NCI-H345 (cell line): Measurements from ENCODE around the gene RPS29.

ENCODE experiments used
- DNase-seq: peaks from one replicate; lab custom pipeline; 2025; lab: John Stamatoyannopoulos, UW

Gene RPS29

GRCh38 chr14:49550286-49551184, 35.6 kb downstream of the RPS29 start:
- peak; percentile 17 for DNase-seq

- no peak for DNase-seq
Measured at GRCh38 chr14:49549881-49550280, 36.3 kb downstream of the RPS29 start.

- no peak for DNase-seq
Measured at GRCh38 chr14:49549446-49549845, 36.7 kb downstream of the RPS29 start.

DNA sequence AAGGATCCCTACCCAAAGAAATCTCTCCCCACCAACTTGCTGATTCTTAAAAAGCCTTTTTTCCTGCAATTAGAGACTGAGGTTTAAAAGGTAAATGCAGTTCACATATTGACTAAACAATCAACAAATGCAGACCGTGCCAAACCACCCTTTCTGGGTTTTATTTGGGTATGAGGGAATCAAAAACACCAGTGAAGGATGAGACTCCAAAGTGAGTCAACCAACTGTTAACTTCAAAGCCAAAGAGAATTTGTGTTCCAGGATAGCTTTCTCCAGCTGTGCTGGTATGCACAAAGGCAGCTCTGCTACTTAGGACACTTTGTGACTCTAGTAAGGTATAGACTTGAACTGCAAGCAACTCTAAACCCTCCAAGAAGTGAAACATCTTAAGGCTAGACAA, 39.4 kb downstream of the RPS29 start:
- no peak for DNase-seq

GRCh38 chr14:49545716-49546115, 40.5 kb downstream of the RPS29 start:
- DNase-seq, result no peak

DNA sequence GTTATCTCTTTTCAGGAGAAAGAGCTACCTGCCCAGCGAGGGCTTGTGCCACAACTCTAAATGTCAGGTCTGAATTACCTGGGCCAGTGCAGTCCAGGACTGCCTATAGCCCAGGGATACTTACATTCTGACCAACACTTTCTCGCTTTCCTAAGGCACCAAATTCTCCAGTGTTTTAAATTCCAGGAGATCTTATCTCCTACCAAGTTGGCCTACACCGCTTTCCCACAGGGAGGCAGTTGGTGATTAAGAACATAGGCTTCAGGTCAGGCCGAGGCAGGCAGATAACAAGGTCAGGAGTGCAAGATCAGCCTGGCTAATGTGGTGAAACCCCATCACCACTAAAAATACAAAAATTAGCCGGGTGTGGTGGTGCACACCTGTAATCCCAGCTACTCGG, 41.1 kb downstream of the RPS29 start:
- DNase-seq, result no peak

GRCh38 chr14:49541049-49541448, 45.1 kb downstream of the RPS29 start:
- DNase-seq, result no peak

- no peak for DNase-seq
Measured at GRCh38 chr14:49538852-49539251, 47.3 kb downstream of the RPS29 start.
